ENCODE results near the gene ARHGEF19.

- TF ChIP-seq POLR2AphosphoS5 (IDR thresholded peaks at IDR 0.05): no peak
- no peak for TF ChIP-seq POLR2A (IDR thresholded peaks at IDR 0.05)
These were observed 35.0 kb upstream of the ARHGEF19 start for GRCh38 chr1:16247441-16247840.
